HG03066 (cell line): Measurements from ENCODE around the gene ZNF655.
"Not testable (repeated sequence)": the region's sequence is repeated elsewhere in the genome, so short reads cannot be mapped to it uniquely, and the experiment has no call there.

ENCODE experiments used
- ATAC-seq: cut with Tn5 transposase; IDR thresholded peaks from one replicate; pipeline ENCODE4 v1.9.1; 2021; ENCODE audit warnings: low read depth; ENCODE audit not compliant: unreplicated experiment

Gene ZNF655

GRCh38 chr7:99558306-99559174 lies at the start of gene ZNF655:
ZNF655 (plus strand) TSS chr7:99558642; CDS start chr7:99560560, 1,918 bp downstream.
- peak; percentile 88 for ATAC-seq

GRCh38 chr7:99514050-99514449 lies 44.4 kb upstream of the ZNF655 start:
- no peak for ATAC-seq

GRCh38 chr7:99521399-99521798 lies 37.0 kb upstream of the ZNF655 start:
- ATAC-seq, result no peak

GRCh38 chr7:99525713-99526440 lies 32.6 kb upstream of the ZNF655 start:
- ATAC-seq, result no peak

GRCh38 chr7:99531354-99531765 lies 27.1 kb upstream of the ZNF655 start:
- ATAC-seq, result no peak

- ATAC-seq, result no peak
Observed at GRCh38 chr7:99535667-99536066, 22.8 kb upstream of the ZNF655 start.

GRCh38 chr7:99539213-99539811 lies 19.1 kb upstream of the ZNF655 start:
- no peak for ATAC-seq

- no peak for ATAC-seq
Observed at GRCh38 chr7:99540542-99540941, 17.9 kb upstream of the ZNF655 start.

- ATAC-seq, result no peak
Observed at GRCh38 chr7:99541212-99541611, 17.2 kb upstream of the ZNF655 start.

- no peak for ATAC-seq
Observed at GRCh38 chr7:99543081-99543671, 15.3 kb upstream of the ZNF655 start.

GRCh38 chr7:99543916-99544315 lies 14.5 kb upstream of the ZNF655 start:
- ATAC-seq, result no peak

GRCh38 chr7:99545308-99545707 lies 13.1 kb upstream of the ZNF655 start:
- ATAC-seq, result not testable (repeated sequence)

- not testable (repeated sequence) for ATAC-seq
Observed at GRCh38 chr7:99549545-99549944, 8.9 kb upstream of the ZNF655 start.

GRCh38 chr7:99551334-99551733 lies 7.1 kb upstream of the ZNF655 start:
- ATAC-seq, result no peak

GRCh38 chr7:99551767-99552463 lies 6.5 kb upstream of the ZNF655 start, which contains the start of gene FAM200A:
FAM200A (minus strand) TSS chr7:99552114; CDS start chr7:99548407, 3,707 bp downstream.
- ATAC-seq, result peak; percentile 97

GRCh38 chr7:99553039-99553438 lies 5.4 kb upstream of the ZNF655 start:
- no peak for ATAC-seq

GRCh38 chr7:99554939-99555338 lies 3.5 kb upstream of the ZNF655 start:
- no peak for ATAC-seq

- ATAC-seq, result no peak
Observed at GRCh38 chr7:99557196-99557607, 1.2 kb upstream of the ZNF655 start.

- ATAC-seq, result peak; percentile 48
Observed at GRCh38 chr7:99557940-99558305, 519 bp upstream of the ZNF655 start.
